NCI-H2081 (cell line): ENCODE measurements around the gene FADS2.

Experiments
- DNase-seq, 2 experiments: peaks; one replicate each; lab custom pipeline; 2025; lab: John Stamatoyannopoulos, UW

The FADS2 gene

DNA sequence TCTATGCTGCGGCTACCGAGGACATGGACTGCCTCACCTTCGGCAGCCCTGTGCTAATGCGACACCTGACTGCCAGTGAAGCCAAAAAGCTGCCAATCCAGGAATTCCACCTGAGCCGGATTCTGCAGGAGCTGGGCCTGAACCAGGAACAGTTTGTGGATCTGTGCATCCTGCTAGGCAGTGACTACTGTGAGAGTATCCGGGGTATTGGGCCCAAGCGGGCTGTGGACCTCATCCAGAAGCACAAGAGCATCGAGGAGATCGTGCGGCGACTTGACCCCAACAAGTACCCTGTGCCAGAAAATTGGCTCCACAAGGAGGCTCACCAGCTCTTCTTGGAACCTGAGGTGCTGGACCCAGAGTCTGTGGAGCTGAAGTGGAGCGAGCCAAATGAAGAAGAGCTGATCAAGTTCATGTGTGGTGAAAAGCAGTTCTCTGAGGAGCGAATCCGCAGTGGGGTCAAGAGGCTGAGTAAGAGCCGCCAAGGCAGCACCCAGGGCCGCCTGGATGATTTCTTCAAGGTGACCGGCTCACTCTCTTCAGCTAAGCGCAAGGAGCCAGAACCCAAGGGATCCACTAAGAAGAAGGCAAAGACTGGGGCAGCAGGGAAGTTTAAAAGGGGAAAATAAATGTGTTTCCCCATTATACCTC is 32.1 kb upstream of the FADS2 start:
- DNase-seq, result no peak

- peak; percentile 74 to 77 for DNase-seq
Observed at GRCh38 chr11:61797263-61797944, 30.7 kb upstream of the FADS2 start.

- DNase-seq, result no peak
Observed at GRCh38 chr11:61799665-61800284, 28.3 kb upstream of the FADS2 start.

GRCh38 chr11:61800331-61801281 is 27.5 kb upstream of the FADS2 start:
- no peak for DNase-seq

DNA sequence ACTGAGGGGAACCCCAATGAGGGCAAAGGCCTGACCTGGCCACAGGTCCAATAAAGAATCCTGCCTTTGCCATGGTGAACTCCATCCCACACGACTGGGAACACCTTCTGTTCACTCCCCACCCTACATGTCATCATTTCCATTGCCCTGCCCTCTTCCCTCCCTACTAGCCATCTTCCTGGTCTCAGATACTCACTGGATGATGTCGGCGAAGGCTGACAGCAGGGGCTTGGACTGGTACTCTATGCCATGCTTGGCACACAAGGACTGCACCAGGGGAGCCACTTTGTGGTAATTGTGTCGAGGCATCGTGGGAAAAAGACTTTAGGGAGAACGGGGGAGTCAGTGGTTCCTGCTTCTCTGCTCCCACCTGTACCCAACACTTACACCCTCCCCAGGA is 25.5 kb upstream of the FADS2 start:
- DNase-seq, result no peak

- DNase-seq, result no peak
Observed at GRCh38 chr11:61803889-61804647, 24.0 kb upstream of the FADS2 start.

- no peak for DNase-seq
Observed at GRCh38 chr11:61805146-61805545, 23.0 kb upstream of the FADS2 start.

- DNase-seq, result no peak
Observed at GRCh38 chr11:61806785-61807184, 21.3 kb upstream of the FADS2 start.

DNA sequence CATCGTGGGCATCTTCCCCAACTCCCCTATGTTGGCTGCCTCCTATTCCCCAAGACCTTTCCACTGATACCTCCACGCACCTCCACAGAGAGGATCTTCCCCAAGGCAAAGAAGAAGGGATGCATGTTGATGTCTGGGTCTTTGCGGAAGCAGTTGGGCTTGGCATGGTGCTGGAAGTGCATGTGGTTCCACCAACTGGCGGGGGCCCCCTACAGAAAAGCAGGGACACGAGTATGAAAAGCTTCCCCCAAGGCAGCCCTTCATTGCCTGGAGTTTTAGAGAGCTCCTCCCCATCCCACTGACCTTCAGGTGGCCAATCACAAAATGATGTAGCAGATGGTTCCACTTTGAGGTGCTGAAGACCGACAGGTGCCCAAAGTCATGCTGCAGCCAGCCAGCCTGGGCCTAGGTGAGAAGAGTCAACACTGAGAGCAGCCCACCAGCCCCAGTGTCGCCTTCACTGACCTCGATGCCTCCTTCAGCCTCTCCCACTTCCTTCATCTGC is 17.4 kb upstream of the FADS2 start:
- DNase-seq, result no peak

DNA sequence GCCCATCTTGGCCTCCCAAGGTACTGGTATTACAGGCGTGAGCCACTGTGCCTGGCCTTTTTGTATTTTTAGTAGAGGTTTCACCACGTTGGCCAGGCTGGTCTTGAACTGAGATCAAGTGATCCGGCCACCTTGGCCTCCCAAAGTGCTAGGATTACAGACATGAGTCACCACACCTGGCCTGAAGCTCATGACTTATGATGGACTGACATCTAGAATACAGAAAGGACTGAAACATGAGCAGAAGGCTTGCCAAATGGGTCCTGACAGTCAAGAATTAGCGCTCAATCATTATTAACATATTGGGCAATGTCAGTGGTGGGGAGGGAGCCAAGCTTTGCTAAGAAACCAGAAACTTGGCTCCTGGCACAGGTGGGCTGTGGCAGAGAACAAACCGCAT is 16.3 kb upstream of the FADS2 start:
- DNase-seq, result no peak

- DNase-seq, result no peak
Observed at GRCh38 chr11:61812736-61813411, 15.2 kb upstream of the FADS2 start.

DNA sequence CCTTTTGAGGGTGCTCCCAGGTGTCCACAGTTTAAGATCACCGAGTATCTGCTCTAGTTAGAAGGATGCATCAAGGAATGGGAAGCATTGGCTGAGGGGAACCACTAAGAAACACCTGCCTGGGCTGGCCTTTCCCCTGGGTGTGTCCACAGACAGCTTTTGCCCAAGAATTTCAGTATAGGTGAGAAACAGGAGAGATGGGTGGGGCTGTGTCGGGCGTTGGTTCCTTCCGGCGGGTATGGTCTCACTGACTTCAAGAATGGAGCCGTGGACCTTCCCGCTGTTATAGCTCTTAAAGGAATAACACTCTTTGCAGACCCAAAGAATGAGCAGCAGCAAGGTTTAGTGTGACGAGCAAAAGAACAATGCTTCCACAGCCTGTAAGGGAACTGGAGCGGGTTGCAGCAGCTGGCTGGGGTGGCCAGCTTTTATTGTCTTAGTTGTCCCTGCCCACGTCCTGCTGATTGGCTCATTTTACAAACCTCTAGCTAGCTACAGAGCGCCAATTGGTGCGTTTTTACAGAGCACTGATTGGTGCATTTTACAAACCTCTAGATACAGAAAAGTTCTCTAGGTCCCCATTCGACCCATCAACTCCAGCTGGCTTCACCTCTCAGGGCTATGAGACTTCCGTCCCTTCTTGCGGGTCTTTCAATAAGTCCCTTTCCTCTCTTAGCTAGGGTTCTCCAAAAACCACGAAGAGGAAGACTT is 13.7 kb upstream of the FADS2 start:
- peak in 1 of 2 experiments; percentile 43 for DNase-seq

- DNase-seq, result peak; percentile 85 to 88
Observed at GRCh38 chr11:61814958-61815789, 12.9 kb upstream of the FADS2 start.

GRCh38 chr11:61815790-61816735 is 12.0 kb upstream of the FADS2 start:
- DNase-seq, result peak; percentile 63 to 76

DNA sequence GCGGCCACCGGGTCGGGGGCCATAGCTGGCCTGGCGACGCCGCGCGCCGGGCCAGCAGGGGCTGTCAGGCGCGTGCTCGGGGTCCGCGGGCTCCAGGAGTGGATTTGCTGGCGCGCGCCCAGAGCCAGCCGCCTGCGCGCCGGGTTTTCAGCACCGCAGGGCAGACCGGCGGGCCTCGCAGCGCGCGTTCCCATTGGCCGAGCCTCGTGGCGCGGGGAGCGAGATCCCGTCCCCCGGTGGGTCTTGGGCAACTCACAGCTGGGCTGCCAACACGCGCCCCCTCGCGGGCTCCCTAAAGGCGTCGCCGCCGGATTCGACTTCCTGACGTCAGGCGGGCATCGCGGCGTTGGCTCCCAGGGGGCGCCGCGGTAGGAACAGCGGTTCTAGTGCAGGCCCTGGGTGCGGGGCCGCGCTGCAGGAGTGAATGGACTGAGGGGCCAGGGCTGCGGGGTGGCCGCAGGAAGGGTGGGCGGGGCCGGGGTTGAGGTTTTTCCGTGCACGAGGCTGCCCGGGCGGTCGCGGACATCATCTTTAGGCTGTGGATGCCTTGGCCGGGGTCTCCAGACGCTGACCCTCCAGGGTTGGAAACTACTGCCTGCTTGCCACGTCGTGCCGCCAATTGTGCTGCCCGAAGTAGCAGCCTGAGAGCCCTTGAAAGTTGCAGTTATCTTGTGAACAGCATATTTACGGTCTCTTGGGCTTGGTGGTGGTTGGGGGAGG is 11.2 kb upstream of the FADS2 start, which contains the start of gene FADS1:
TSS of gene FADS1 (minus strand) at position 268 of the 720 bp plus-strand sequence. CDS start at position 194, 74 bp downstream.
- DNase-seq, result peak; percentile 97 to 98

GRCh38 chr11:61817471-61818202 is 10.5 kb upstream of the FADS2 start:
- DNase-seq, result no peak
